Body of pancreas (tissue), 4 donors: ENCODE results near the gene KLHDC9. TPM values are rescaled to one million over a fixed set of nuclear protein-coding genes. Genes with fewer than 3 reads are reported as not detected.

ENCODE experiments used
- ATAC-seq: fragments of 150-250 bp; one replicate; pipeline ENCODE4 v1.9.1; 2016
- DNase-seq, 4 donors: peaks; one replicate each; pipeline ENCODE4 v3.0.0-alpha.2; 2019
- H3K27ac ChIP-seq, 4 donors: fragments of 200-600 bp; sonication (generic); 1 replicate in 3 of 4; 2 replicates in 1 of 4; pipeline versions ENCODE4 v1.5.1 to v1.6.1; 2016 to 2019; ENCODE audit warnings: mild to moderate bottlenecking in 1 of 4, mixed read lengths in 1 of 4, moderate library complexity in 1 of 4
- H3K27me3 ChIP-seq, 2 donors: fragments of 200-600 bp; sonication (generic); one replicate each; pipeline ENCODE4 v1.6.0; 2016; ENCODE audit warnings: mild to moderate bottlenecking in 1 of 2
- H3K36me3 ChIP-seq, 2 donors: fragments of 200-600 bp; sonication (generic); replicated peaks in 1 of 2; 2 replicates each; pipeline ENCODE4 v1.5.1; 2016; ENCODE audit warnings: low read depth in 2 of 2; ENCODE audit not compliant: insufficient read depth in 1 of 2
- H3K4me1 ChIP-seq: fragments of 200-600 bp; sonication (generic); one replicate; pipeline ENCODE4 v1.6.0; 2016
- H3K4me3 ChIP-seq, 2 donors: fragments of 200-600 bp; sonication (generic); 1 replicate in 1 of 2; 2 replicates in 1 of 2; pipeline ENCODE4 v1.5.1; 2016 to 2019
- H3K9me3 ChIP-seq, 3 donors: fragments of 200-600 bp; sonication (generic); 1 replicate in 2 of 3; 2 replicates in 1 of 3; pipeline ENCODE4 v1.5.1; 2016
- CTCF ChIP-seq, 7 experiments: fragments of 450-650 bp in 4 of 7; fragments of 200-600 bp in 3 of 7; sonication (generic) in 3 of 7; IDR thresholded peaks; one replicate each; pipeline ENCODE4 v1.5.1; 2016 to 2019; ENCODE audit warnings: antibody characterized with exemption in 7 of 7
- POLR2A ChIP-seq, 3 donors: fragments of 450-650 bp; IDR thresholded peaks; one replicate each; pipeline ENCODE4 v1.6.1; 2016; ENCODE audit warnings: antibody characterized with exemption in 3 of 3, mild to moderate bottlenecking in 2 of 3
- whole genome bisulfite sequencing, 2 donors: methylation state at CpG; one replicate each; pipeline ENCODE4 v1.1.5; 2017; 5-methylcytosine and 5-hydroxymethylcytosine counted together
- intact Hi-C: fragments of 100-400 bp; cut with DNase I; formaldehyde crosslinking; loops from one replicate; pipeline ENCODE4 v1.15.1; 2023
- total RNA-seq, 2 donors: library from RNA; depleted of rRNA; stranded (reverse); fragments of >200 nt; gene quantifications; one replicate each; pipeline ENCODE4 v1.1.0, GENCODE V29; 2016

Gene KLHDC9
- total RNA-seq, 2 donors from 2014 or later = 13.5 to 22.7 TPM

DNA sequence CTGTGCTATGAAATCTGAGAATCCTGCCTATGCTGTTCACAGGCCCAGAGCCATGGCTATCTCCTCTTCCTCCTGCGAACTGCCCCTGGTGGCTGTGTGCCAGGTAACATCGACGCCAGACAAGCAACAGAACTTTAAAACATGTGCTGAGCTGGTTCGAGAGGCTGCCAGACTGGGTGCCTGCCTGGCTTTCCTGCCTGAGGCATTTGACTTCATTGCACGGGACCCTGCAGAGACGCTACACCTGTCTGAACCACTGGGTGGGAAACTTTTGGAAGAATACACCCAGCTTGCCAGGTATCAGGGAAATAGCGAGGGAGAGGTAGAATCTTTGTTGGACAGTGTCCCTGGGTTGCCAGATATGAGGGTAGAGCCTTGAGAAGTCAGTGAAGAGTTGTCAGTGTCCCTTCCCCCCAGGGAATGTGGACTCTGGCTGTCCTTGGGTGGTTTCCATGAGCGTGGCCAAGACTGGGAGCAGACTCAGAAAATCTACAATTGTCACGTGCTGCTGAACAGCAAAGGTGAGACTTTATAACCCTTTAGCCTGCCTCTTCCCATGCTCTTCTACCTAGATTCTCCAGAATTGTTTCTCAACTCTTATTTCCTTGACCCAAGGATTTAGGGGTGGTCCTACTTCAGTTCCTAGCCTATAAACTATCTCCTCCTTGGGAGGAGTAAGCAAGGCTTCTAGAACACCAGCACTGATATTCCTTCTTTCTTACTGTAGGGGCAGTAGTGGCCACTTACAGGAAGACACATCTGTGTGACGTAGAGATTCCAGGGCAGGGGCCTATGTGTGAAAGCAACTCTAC is 21.1 kb downstream of the KLHDC9 start:
- Histone ChIP-seq H3K27ac (peak overlapping the region; percentile 82 to 96 (median 90)), H3K27me3 (no peaks in the 10 kb centered on the region), H3K4me3 (no peak overlapping the region), H3K4me1 (peaks cover 61% of the 10 kb centered on the region), H3K36me3 (peaks cover 4 to 22% of the 10 kb centered on the region in 2 donors), H3K9me3 (no peaks in the 10 kb centered on the region)
- intact Hi-C loops = no loop called here
- ATAC-seq (peak; percentile 68), DNase-seq (peak; percentile 61 to 81 (median 72))
- TF ChIP-seq POLR2A (IDR thresholded peaks at IDR 0.05) = no peak
- TF ChIP-seq CTCF (IDR thresholded peaks at IDR 0.05) = peak in 6 of 7 experiments; percentile 7 to 59 (median 52)
- 9 to 18% methylated on average over 9 to 10 of the region's 10 CpGs for WGBS, 2 donors

DNA sequence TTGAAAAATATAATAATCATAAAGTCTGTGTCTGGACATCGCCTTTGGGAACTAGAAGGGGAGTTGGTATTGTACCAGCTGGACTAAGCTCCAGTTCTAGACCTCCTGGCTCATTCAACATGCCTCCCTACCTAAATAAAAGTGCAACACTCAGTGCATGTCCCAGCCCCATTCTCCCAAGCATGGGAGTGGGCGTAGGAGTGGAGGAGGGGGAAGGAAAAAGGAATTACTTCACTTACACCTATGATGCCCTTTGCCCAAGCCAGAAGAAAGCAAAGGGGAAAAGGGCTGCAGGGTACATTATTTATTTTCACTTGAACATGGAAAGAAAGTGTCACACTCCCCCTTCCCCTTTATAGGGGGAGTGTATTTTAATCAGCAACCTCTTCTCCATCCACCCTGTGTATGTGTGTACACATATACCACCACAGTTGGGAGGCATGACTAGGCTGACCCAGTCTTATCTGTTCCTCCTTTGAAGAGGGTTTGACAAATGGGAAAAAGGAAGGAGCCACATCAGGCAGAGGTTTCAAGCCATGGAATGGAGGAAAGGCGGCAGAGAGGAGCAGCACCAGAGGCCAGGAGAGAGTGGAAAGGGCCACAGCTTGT is 23.0 kb downstream of the KLHDC9 start:
- Histone ChIP-seq H3K27me3 (no peaks in the 10 kb centered on the region), H3K36me3 (peaks cover 4 to 27% of the 10 kb centered on the region in 2 donors), H3K4me1 (peaks cover 43% of the 10 kb centered on the region), H3K4me3 (no peak overlapping the region), H3K9me3 (no peaks in the 10 kb centered on the region), H3K27ac (peak overlapping the region in 2 of 4 donors; percentile 89 to 96)
- ATAC-seq = no peak
- no peak for TF ChIP-seq CTCF (IDR thresholded peaks at IDR 0.05)
- no peak for TF ChIP-seq POLR2A (IDR thresholded peaks at IDR 0.05)
- WGBS, 2 donors = 92 to 93% methylated on average over 3 of the region's 3 CpGs
- DNase-seq = no peak
- intact Hi-C loops = no loop called here

GRCh38 chr1:161121834-161122233 is 23.7 kb downstream of the KLHDC9 start:
- TF ChIP-seq POLR2A (IDR thresholded peaks at IDR 0.05) (no peak), CTCF (IDR thresholded peaks at IDR 0.05) (no peak)

DNA sequence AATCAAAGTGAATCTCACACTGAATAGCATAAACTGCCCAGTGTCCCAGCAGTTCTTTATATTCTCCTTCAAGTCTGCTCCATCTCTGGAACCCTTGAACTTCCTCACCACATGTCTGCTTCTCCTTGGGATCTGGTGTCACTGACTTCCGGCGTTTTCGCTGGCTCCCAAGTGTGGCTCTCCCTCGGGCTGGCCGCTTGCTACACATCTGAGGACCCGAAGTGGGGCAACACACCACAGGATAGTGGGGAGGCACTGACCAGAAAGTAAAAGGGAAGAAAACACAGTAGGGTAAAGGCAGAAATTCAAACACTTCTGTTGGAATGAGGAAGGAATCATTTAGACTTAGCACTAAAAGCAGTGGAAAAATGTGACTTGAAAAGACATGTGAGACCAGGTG is 24.8 kb downstream of the KLHDC9 start:
- H3K36me3 ChIP-seq = peaks cover 4 to 27% of the 10 kb centered on the region in 2 donors
- whole genome bisulfite sequencing, 2 donors = 85 to 92% methylated on average over 6 of the region's 6 CpGs
- no peaks in the 10 kb centered on the region for H3K27me3 ChIP-seq
- H3K27ac ChIP-seq = no peak overlapping the region
- DNase-seq (no peak), ATAC-seq (no peak)
- no peaks in the 10 kb centered on the region for H3K9me3 ChIP-seq
- no peak overlapping the region for H3K4me3 ChIP-seq
- H3K4me1 ChIP-seq = peaks cover 33% of the 10 kb centered on the region
- intact Hi-C loops = no loop called here
- TF ChIP-seq POLR2A (IDR thresholded peaks at IDR 0.05) (no peak), CTCF (IDR thresholded peaks at IDR 0.05) (no peak)

More at GRCh38 chr1:161121834-161122233, 23.7 kb downstream of the KLHDC9 start:
- H3K4me1 ChIP-seq = peaks cover 36% of the 10 kb centered on the region
- H3K27me3 ChIP-seq = no peaks in the 10 kb centered on the region
- DNase-seq (no peak), ATAC-seq (no peak)
- 67 to 69% methylated on average over 4 of the region's 4 CpGs for WGBS, 2 donors
- H3K36me3 ChIP-seq = peaks cover 4 to 27% of the 10 kb centered on the region in 2 donors
- H3K9me3 ChIP-seq = no peaks in the 10 kb centered on the region
- H3K4me3 ChIP-seq = no peak overlapping the region
- intact Hi-C loops = no loop called here
- H3K27ac ChIP-seq = no peak overlapping the region
